HUES48 (cell line): ENCODE results near the gene BIRC5.
A peak's percentile ranks its signal among the peaks of the same experiment; 100 is the strongest.

ENCODE experiments used
- H3K27ac ChIP-seq: one replicate; pipeline ENCODE4 v1.7.0; 2013; ENCODE audit warnings: low read depth, low read length, inconsistent platforms
- H3K27me3 ChIP-seq: 2 replicates; pipeline ENCODE4 v1.6.1; 2013; ENCODE audit warnings: mild to moderate bottlenecking, low read length; ENCODE audit not compliant: control insufficient read depth, insufficient read depth
- H3K36me3 ChIP-seq: 2 replicates; pipeline ENCODE4 v1.6.1; 2013; ENCODE audit warnings: low read length; ENCODE audit not compliant: control insufficient read depth, insufficient read depth
- H3K4me1 ChIP-seq: 2 replicates; pipeline ENCODE4 v1.6.1; 2013; ENCODE audit warnings: mild to moderate bottlenecking, low read length; ENCODE audit not compliant: control insufficient read depth, insufficient read depth
- H3K4me3 ChIP-seq: 2 replicates; pipeline ENCODE4 v1.5.1; 2013; ENCODE audit warnings: mild to moderate bottlenecking, low read depth, low read length
- H3K9ac ChIP-seq: 2 replicates; pipeline ENCODE4 v1.6.1; 2013; ENCODE audit warnings: mild to moderate bottlenecking, low read depth, low read length, moderate library complexity
- H3K9me3 ChIP-seq: 2 replicates; pipeline ENCODE4 v1.6.1; 2013; ENCODE audit warnings: low read length; ENCODE audit not compliant: control insufficient read depth, insufficient read depth

The BIRC5 gene

GRCh38 chr17:78184868-78185267 lies 29.2 kb upstream of the BIRC5 start:
- peaks cover 54% of the 10 kb centered on the region for H3K36me3 ChIP-seq
- H3K4me1 ChIP-seq: no peaks in the 10 kb centered on the region; the same call in 1 of the 2 replicates
- H3K27me3 ChIP-seq: no peaks in the 10 kb centered on the region
- H3K9me3 ChIP-seq: no peaks in the 10 kb centered on the region
- no peak overlapping the region for H3K27ac ChIP-seq
- no peak overlapping the region for H3K9ac ChIP-seq
- no peak overlapping the region for H3K4me3 ChIP-seq

DNA sequence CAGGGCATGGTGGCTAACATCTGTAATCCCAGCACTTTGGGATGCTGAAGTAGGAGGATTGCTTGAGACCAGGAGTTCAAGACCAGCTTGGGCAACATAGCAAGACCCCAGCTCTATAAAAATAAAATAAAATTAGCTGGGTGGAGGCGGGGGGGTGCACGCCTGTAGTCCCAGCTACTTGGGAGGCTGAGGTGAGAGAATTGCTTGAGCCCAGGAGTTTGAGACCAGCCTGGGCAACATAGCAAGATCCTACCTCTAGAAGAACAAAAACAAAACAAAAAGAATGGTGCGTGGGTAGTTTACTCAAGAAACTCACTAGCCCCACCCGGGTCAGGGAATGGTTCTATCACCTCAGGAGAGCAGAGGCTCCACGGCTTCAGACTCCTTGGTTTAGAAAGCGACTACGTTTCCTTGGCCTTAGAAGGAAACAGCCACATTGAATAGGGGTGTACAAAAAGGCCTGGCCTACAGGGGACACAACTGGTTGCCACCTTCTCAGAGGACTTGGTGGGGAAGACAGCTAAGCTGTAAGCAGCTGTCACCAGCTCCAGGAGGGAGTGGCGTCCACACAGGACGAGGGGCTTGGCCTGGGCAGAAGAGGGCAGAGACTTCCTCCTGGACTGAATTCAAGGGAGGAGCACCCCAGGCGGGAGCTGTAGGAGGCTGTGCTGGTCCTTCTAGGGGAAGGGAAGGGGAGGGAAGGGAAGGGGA lies 27.9 kb upstream of the BIRC5 start:
- H3K4me1 ChIP-seq: no peaks in the 10 kb centered on the region; the same call in 1 of the 2 replicates

DNA sequence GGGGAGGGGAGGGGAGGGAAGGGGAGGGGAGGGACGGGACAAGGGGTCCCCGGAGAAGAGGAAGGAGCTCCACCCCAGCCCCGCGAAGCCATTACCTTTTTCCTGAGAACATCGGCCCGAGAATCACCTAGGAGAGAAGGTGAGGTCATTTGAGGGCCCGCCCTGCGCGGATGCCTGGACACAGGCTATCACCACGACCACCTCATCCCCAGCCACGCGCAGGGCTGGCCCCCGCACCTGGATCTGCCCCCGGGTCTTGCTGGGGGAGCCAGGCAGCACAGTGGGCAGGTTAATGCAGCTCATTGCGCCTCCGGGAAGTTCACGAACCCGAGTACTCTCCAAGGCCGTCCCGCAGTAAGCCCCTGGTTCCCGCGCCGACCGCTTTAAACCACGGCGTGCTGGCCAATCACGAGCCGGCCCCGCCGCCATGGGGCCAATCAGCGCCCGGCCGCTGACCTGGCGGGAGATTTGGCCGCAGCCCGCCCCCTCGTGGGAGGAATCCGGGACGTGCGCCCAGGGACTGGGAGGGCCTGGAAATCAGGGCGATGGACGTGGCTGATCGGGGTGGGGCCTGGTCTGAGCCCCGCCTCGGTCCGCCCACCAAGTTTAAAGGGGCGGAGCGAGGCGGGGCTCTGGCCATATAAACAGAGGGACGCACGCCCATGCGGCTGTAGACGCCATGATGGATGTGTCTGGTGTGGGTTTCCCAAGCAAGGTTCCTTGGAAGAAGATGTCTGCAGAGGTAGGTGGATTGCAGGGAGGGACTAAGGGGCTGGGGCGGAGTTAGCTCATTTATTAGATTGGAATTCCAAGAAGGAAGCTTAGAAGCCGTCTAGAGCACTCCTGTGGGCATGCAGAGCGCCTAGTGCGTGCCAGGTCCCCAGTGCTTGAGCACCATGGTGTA lies 27.1 kb upstream of the BIRC5 start, which contains the start of the genes AFMID and TK1:
TSS of gene AFMID (plus strand) at position 671 of the 904 bp plus-strand sequence. CDS start at position 680, 9 bp downstream.
TSS of gene TK1 (minus strand) at position 361 of the 904 bp plus-strand sequence. CDS start at position 303, 58 bp downstream.
- H3K4me3 ChIP-seq: peak within 1 kb of the TSS; percentile 91
- H3K9me3 ChIP-seq: no peaks in the 10 kb centered on the region
- no peaks in the 10 kb centered on the region; the same call in 1 of the 2 replicates for H3K4me1 ChIP-seq
- H3K27ac ChIP-seq: peak within 1 kb of the TSS; percentile 92
- H3K9ac ChIP-seq: peak within 1 kb of the TSS; percentile 96
- H3K36me3 ChIP-seq: peaks cover 48% of the 10 kb centered on the region
- H3K27me3 ChIP-seq: no peaks in the 10 kb centered on the region

More for the DNA sequence above, 27.9 kb upstream of the BIRC5 start:
- no peak overlapping the region for H3K27ac ChIP-seq
- no peaks in the 10 kb centered on the region for H3K9me3 ChIP-seq
- peak overlapping the region; percentile 91 for H3K4me3 ChIP-seq
- H3K9ac ChIP-seq: peak overlapping the region; percentile 55; the same call in 1 of the 2 replicates
- peaks cover 48% of the 10 kb centered on the region for H3K36me3 ChIP-seq
- no peaks in the 10 kb centered on the region for H3K27me3 ChIP-seq

GRCh38 chr17:78196716-78197115 lies 17.3 kb upstream of the BIRC5 start:
- H3K27me3 ChIP-seq: no peaks in the 10 kb centered on the region
- no peak overlapping the region for H3K9ac ChIP-seq
- H3K36me3 ChIP-seq: peaks cover 39% of the 10 kb centered on the region
- H3K9me3 ChIP-seq: no peaks in the 10 kb centered on the region
- H3K4me3 ChIP-seq: no peak overlapping the region
- H3K27ac ChIP-seq: peak overlapping the region; percentile 78
- H3K4me1 ChIP-seq: peaks cover 17% of the 10 kb centered on the region

GRCh38 chr17:78197147-78197832 lies 16.8 kb upstream of the BIRC5 start:
- Histone ChIP-seq H3K9ac (no peak overlapping the region), H3K4me3 (no peak overlapping the region), H3K9me3 (no peaks in the 10 kb centered on the region), H3K36me3 (peaks cover 35% of the 10 kb centered on the region), H3K27ac (peak overlapping the region; percentile 78), H3K27me3 (no peaks in the 10 kb centered on the region), H3K4me1 (peaks cover 17% of the 10 kb centered on the region)

DNA sequence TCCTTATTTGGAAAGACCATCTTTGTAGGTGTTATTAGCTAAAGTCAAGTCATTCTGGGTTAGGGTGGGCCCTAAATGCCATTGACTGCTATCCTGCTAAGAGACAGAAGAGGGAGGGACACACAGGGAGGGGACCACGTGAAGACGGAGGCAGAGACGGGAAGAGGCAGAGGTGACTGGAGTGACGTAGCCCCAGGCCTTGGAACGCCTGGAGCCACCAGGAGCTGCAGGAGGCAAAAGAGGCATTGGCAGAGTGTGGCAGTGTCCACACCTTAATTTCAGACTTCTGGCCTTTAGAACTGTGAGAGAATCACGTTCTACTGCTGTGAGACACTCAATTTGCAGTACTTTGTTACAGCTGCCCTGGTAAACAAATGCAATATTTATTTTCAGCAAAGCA lies 13.6 kb upstream of the BIRC5 start:
- Histone ChIP-seq H3K9ac (no peak overlapping the region), H3K4me1 (peaks cover 17% of the 10 kb centered on the region), H3K27me3 (no peaks in the 10 kb centered on the region), H3K36me3 (peaks cover 43% of the 10 kb centered on the region), H3K9me3 (no peaks in the 10 kb centered on the region), H3K27ac (no peak overlapping the region), H3K4me3 (no peak overlapping the region)

GRCh38 chr17:78202666-78203065 lies 11.4 kb upstream of the BIRC5 start:
- Histone ChIP-seq H3K27me3 (no peaks in the 10 kb centered on the region), H3K4me1 (peaks cover 5% of the 10 kb centered on the region; the same call in 1 of the 2 replicates), H3K27ac (no peak overlapping the region), H3K9ac (no peak overlapping the region), H3K36me3 (peaks cover 34% of the 10 kb centered on the region), H3K4me3 (no peak overlapping the region), H3K9me3 (no peaks in the 10 kb centered on the region)

DNA sequence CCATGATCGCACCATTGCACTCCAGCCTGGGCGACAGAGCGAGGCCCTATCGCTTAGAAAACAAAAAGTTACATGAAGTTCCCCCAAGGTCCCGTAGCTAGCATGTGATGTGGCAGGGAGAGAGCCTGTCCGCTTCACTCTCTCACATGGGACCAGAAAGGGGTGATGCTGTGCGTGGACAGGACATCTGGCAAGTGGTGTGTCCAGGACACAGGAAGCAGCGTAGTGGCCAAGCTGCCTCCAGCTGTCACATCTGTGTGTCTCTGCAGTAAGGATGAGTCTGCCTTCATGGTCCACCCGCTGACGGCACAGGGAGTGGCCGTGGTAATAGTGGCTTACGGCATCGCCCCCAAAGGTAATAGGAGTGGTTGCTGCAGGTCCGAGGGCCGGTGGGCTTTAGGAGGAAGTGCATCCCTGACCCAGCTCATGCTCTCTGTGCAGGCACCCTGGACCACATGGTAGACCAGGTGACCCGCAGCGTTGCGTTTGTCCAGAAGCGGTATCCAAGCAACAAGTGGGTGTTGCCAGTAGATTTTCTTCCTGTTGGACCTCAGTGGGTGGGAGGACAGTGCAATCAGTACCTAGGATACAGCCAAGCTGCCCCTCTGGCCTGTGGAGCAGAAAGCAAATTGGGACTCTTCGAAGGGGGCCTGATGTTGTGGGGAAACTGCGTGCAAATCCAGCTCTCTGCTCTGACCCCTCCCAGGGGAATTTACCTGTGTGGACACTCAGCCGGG lies 9.5 kb upstream of the BIRC5 start:
- no peak overlapping the region for H3K27ac ChIP-seq
- H3K4me3 ChIP-seq: no peak overlapping the region
- no peaks in the 10 kb centered on the region for H3K27me3 ChIP-seq
- no peaks in the 10 kb centered on the region for H3K4me1 ChIP-seq
- no peaks in the 10 kb centered on the region for H3K9me3 ChIP-seq
- H3K9ac ChIP-seq: no peak overlapping the region
- H3K36me3 ChIP-seq: peaks cover 29% of the 10 kb centered on the region

DNA sequence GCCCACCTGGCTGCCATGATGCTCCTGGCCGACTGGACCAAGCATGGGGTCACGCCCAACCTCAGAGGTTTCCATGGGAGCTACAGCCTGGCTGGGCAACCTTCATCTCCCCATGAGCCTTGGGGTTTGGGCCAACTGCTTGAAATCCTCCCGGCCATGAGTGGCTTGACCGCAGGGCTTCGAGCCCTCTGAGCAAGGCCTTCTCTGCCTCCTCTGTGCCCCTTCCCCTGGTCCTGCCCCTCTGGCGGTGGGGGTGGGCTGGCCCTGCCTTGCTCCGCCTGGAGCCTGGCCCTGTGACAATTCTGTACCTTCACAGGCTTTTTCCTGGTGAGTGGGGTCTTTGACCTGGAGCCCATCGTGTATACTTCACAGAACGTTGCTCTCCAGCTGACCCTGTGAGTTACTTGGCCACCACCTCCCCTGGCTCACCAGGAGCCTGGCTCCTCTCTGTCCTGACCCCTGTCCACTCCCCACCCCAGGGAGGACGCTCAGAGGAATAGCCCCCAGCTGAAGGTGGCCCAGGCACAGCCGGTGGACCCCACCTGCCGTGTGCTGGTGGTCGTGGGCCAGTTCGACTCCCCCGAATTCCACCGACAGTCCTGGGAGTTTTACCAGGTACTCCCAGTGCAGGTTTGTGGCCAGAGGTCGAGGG lies 8.8 kb upstream of the BIRC5 start:
- Histone ChIP-seq H3K36me3 (peaks cover 29% of the 10 kb centered on the region), H3K9me3 (no peaks in the 10 kb centered on the region), H3K27me3 (no peaks in the 10 kb centered on the region), H3K4me3 (no peak overlapping the region), H3K4me1 (no peaks in the 10 kb centered on the region), H3K9ac (no peak overlapping the region), H3K27ac (no peak overlapping the region)

DNA sequence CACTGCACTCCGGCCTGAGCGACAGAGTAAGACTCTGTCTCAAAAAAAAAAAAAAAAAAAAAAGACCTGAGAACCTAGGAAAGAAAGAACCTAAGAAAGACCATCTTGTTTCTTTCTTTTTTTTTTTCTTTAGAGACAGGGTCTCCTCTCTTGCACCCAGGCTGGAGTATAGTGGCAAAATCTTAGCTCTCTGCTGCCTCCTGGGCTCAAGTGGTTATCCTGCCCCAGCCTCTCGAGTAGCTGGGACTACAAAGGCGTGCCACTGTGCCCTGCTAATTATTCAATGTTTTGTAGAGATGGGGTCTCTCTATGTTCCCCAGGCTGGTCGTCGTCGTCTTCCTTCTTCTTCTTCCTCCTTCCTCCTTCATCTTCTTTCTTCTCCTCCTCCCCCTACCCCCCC lies 7.8 kb upstream of the BIRC5 start:
- Histone ChIP-seq H3K9me3 (no peaks in the 10 kb centered on the region), H3K36me3 (peaks cover 29% of the 10 kb centered on the region), H3K4me3 (no peak overlapping the region), H3K27me3 (no peaks in the 10 kb centered on the region), H3K9ac (no peak overlapping the region), H3K27ac (no peak overlapping the region), H3K4me1 (no peaks in the 10 kb centered on the region)
